Suprapubic skin (tissue), 3 donors: ENCODE measurements around the gene PEX10.

ENCODE experiments used
- CTCF ChIP-seq, 2 donors: fragments of 200-600 bp in 1 of 2; fragments of 450-650 bp in 1 of 2; sonication (generic) in 1 of 2; IDR thresholded peaks; one replicate each; pipeline ENCODE4 v1.5.1; 2016 to 2019; ENCODE audit warnings: antibody characterized with exemption in 2 of 2, mild to moderate bottlenecking in 1 of 2, moderate library complexity in 1 of 2
- POLR2A ChIP-seq, 2 donors: fragments of 450-650 bp; IDR thresholded peaks; one replicate each; pipeline ENCODE4 v1.6.1; 2017; ENCODE audit warnings: antibody characterized with exemption in 2 of 2, mild to moderate bottlenecking in 2 of 2, moderate library complexity in 2 of 2

- TF ChIP-seq CTCF (IDR thresholded peaks at IDR 0.05) (no peak), POLR2A (IDR thresholded peaks at IDR 0.05) (no peak)
These were observed 3.5 kb downstream of the PEX10 start for GRCh38 chr1:2408859-2409276.
